SU-DHL-6 (cell line): ENCODE data around the gene BIN1.

ENCODE experiments used
- EZH2phosphoT487 ChIP-seq: fragments of 200-600 bp; sonication (generic), shearing (Covaris generic); conservative IDR thresholded peaks from 2 replicates; pipeline ENCODE4 v1.6.1; 2018; ENCODE audit warnings: mild to moderate bottlenecking, antibody characterized with exemption, low read length, moderate library complexity, mixed read lengths
- TF ChIP-seq, protein P1 (sequence below): fragments of 200-600 bp; sonication (generic); IDR thresholded peaks from one replicate; pipeline ENCODE4 v1.5.1; 2017; ENCODE audit warnings: antibody characterized with exemption, mild to moderate bottlenecking, low read length, moderate library complexity; ENCODE audit not compliant: insufficient read depth, poor library complexity, severe bottlenecking

DNA sequence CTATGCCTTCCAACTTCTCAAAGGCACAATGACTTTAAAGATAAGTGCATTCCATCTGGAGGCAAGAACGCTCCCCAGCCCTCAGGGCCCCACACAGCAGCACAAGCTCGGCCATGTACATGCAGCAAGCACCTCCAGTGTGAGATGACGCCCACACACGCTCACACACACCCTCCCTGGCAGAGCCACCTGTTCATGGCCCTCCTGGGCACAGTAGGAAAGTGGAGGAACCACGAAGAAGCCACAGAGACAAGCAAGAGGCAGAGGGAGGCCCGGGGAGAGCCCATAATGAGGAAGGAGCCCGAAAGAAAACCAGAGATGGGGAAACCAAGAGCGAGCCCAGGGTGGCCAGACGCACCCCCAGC is 21.7 kb downstream of the BIN1 start:
- TF ChIP-seq, protein P1, sequence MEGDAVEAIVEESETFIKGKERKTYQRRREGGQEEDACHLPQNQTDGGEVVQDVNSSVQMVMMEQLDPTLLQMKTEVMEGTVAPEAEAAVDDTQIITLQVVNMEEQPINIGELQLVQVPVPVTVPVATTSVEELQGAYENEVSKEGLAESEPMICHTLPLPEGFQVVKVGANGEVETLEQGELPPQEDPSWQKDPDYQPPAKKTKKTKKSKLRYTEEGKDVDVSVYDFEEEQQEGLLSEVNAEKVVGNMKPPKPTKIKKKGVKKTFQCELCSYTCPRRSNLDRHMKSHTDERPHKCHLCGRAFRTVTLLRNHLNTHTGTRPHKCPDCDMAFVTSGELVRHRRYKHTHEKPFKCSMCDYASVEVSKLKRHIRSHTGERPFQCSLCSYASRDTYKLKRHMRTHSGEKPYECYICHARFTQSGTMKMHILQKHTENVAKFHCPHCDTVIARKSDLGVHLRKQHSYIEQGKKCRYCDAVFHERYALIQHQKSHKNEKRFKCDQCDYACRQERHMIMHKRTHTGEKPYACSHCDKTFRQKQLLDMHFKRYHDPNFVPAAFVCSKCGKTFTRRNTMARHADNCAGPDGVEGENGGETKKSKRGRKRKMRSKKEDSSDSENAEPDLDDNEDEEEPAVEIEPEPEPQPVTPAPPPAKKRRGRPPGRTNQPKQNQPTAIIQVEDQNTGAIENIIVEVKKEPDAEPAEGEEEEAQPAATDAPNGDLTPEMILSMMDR, result no peak
- no peak for TF ChIP-seq EZH2phosphoT487
